ENCODE data around the gene F8. TPM values are rescaled to one million over a fixed set of nuclear protein-coding genes. Genes with fewer than 3 reads are reported as not detected.

The F8 gene
- total RNA-seq, 2 experiments from 2014 or later, result 7.5 to 8.9 TPM

GRCh38 chrX:155056471-155056870, 33.9 kb upstream of the F8 start:
- peak; percentile 11 for DNase-seq
- H3K36me3 Mint-ChIP-seq, result peaks cover 6% of the 10 kb centered on the region
- POLR2A ChIA-PET, result no interaction called here
- no peaks in the 10 kb centered on the region for H3K9me3 Mint-ChIP-seq
- H3K27ac Mint-ChIP-seq, result peak overlapping the region; percentile 60
- H3K4me3 Mint-ChIP-seq, result no peak overlapping the region
- CTCF ChIA-PET, result interaction anchor here (0.7 to 3.0 kb wide), 20 partner anchors 8 to 161 kb away, joined by 3 to 35 read pairs (median 4); partner anchors contain the start of gene FUNDC2
- no peaks in the 10 kb centered on the region for H3K27me3 Mint-ChIP-seq
- intact Hi-C loops (cut with micrococcal nuclease), result loop anchor here (2.0 kb wide), 1 partner anchor 14 kb away; the partner anchor contains the start of genes BRCC3, CMC4 and MTCP1
- H3K4me1 Mint-ChIP-seq (ENCODE audit: low read depth), result peaks cover 18% of the 10 kb centered on the region

DNA sequence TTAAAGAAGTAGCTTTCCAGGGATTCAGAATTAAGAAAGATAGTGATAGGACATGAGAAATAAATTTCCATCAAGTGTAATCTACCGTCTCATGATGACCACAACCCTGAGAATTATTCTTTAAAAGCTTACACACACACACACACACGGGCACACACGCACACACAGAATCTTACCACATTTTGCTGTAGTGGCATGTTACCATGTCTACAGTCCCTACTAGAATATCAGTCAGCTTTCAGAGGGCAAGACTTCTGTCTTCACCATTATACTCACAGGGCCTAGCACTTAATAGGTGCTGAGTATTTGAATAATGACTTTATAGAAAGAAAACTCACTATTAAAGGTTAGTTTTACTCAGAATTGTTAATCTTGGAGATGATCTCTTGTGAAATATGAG, 33.0 kb upstream of the F8 start:
- no peaks in the 10 kb centered on the region for H3K27me3 Mint-ChIP-seq
- H3K4me1 Mint-ChIP-seq (ENCODE audit: low read depth), result peaks cover 21% of the 10 kb centered on the region
- DNase-seq, result peak; percentile 27
- peaks cover 6% of the 10 kb centered on the region for H3K36me3 Mint-ChIP-seq
- no peaks in the 10 kb centered on the region for H3K9me3 Mint-ChIP-seq
- intact Hi-C loops (cut with micrococcal nuclease), result no loop called here
- CTCF ChIA-PET, result interaction anchor here (1.0 to 3.0 kb wide), 4 partner anchors 9 to 68 kb away, joined by 3 to 35 read pairs (median 8); no protein-coding TSS in a partner anchor
- peak overlapping the region; percentile 23 for H3K27ac Mint-ChIP-seq
- POLR2A ChIA-PET, result interaction anchor here (1.0 kb wide), 1 partner anchor 64 kb away, joined by 3 read pairs; no protein-coding TSS in a partner anchor
- no peak overlapping the region for H3K4me3 Mint-ChIP-seq

GRCh38 chrX:155054255-155054654, 31.7 kb upstream of the F8 start:
- peaks cover 22% of the 10 kb centered on the region for H3K4me1 Mint-ChIP-seq (ENCODE audit: low read depth)
- ChIA-PET CTCF (interaction anchor here (1.5 kb wide), 1 partner anchor 32 kb away, joined by 5 read pairs; no protein-coding TSS in a partner anchor), POLR2A (no interaction called here)
- H3K9me3 Mint-ChIP-seq, result no peaks in the 10 kb centered on the region
- intact Hi-C loops (cut with micrococcal nuclease), result no loop called here
- no peak for DNase-seq
- H3K4me3 Mint-ChIP-seq, result no peak overlapping the region
- H3K36me3 Mint-ChIP-seq, result peaks cover 4% of the 10 kb centered on the region
- no peak overlapping the region for H3K27ac Mint-ChIP-seq
- no peaks in the 10 kb centered on the region for H3K27me3 Mint-ChIP-seq

- ChIA-PET CTCF (no interaction called here), POLR2A (no interaction called here)
- H3K36me3 Mint-ChIP-seq, result peaks cover 4% of the 10 kb centered on the region
- no peak for DNase-seq
- no peak overlapping the region for H3K4me3 Mint-ChIP-seq
- H3K4me1 Mint-ChIP-seq (ENCODE audit: low read depth), result peaks cover 26% of the 10 kb centered on the region
- intact Hi-C loops (cut with micrococcal nuclease), result no loop called here
- H3K27me3 Mint-ChIP-seq, result no peaks in the 10 kb centered on the region
- no peak overlapping the region for H3K27ac Mint-ChIP-seq
- H3K9me3 Mint-ChIP-seq, result no peaks in the 10 kb centered on the region
These were observed 31.1 kb upstream of the F8 start for GRCh38 chrX:155053656-155054055.

- peaks cover 4% of the 10 kb centered on the region for H3K36me3 Mint-ChIP-seq
These were observed 30.4 kb upstream of the F8 start for GRCh38 chrX:155052738-155053498.

DNA sequence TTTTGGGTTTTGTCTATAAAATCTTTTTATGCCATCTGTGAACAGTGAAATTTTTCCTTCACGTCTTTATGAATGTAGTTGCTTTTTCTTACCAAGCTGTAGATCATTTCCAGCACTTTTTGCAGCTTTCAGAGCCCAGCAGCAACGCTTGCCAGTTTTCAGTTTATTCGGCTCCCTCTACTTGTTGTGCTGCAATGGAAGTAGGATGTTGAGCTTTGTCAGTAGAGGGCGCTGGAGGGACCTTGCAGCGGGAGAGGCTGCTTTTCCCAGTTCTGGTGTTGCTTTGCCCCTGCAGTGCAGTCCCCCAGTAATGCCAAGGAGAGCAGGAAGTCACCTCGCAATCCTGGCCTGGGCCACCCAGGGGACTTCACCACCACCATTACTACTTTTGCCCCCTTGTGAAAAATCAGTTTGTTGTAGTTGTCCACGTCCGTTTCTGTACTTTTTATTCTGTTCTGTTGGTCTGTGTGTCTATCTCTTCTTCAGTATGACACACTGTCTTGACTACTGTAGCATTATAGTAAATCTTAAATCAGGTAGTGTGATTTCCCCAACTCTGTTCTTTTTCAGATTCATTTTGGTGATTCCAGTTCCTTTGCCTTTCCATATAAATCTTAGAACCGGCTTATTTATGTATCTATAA, 26.6 kb upstream of the F8 start:
- intact Hi-C loops (cut with micrococcal nuclease), result no loop called here
- peaks cover 4% of the 10 kb centered on the region for H3K36me3 Mint-ChIP-seq
- no peaks in the 10 kb centered on the region for H3K9me3 Mint-ChIP-seq
- H3K27me3 Mint-ChIP-seq, result no peaks in the 10 kb centered on the region
- H3K4me3 Mint-ChIP-seq, result no peak overlapping the region
- H3K27ac Mint-ChIP-seq, result peak overlapping the region; percentile 33
- ChIA-PET POLR2A (no interaction called here), CTCF (interaction anchor here (0.6 to 1.6 kb wide), 8 partner anchors 8 to 148 kb away, joined by 3 to 11 read pairs (median 5); partner anchors contain the start of gene FUNDC2)
- peak; percentile 53 for DNase-seq
- H3K4me1 Mint-ChIP-seq (ENCODE audit: low read depth), result peaks cover 16% of the 10 kb centered on the region

More at GRCh38 chrX:155052738-155053498, 30.4 kb upstream of the F8 start:
- H3K4me1 Mint-ChIP-seq (ENCODE audit: low read depth), result peaks cover 30% of the 10 kb centered on the region
- intact Hi-C loops (cut with micrococcal nuclease), result no loop called here
- H3K9me3 Mint-ChIP-seq, result no peaks in the 10 kb centered on the region
- peak overlapping the region; percentile 62 for H3K27ac Mint-ChIP-seq
- H3K4me3 Mint-ChIP-seq, result no peak overlapping the region
- CTCF ChIA-PET, result no interaction called here
- no peaks in the 10 kb centered on the region for H3K27me3 Mint-ChIP-seq
- POLR2A ChIA-PET, result no interaction called here
- DNase-seq, result peak; percentile 12

DNA sequence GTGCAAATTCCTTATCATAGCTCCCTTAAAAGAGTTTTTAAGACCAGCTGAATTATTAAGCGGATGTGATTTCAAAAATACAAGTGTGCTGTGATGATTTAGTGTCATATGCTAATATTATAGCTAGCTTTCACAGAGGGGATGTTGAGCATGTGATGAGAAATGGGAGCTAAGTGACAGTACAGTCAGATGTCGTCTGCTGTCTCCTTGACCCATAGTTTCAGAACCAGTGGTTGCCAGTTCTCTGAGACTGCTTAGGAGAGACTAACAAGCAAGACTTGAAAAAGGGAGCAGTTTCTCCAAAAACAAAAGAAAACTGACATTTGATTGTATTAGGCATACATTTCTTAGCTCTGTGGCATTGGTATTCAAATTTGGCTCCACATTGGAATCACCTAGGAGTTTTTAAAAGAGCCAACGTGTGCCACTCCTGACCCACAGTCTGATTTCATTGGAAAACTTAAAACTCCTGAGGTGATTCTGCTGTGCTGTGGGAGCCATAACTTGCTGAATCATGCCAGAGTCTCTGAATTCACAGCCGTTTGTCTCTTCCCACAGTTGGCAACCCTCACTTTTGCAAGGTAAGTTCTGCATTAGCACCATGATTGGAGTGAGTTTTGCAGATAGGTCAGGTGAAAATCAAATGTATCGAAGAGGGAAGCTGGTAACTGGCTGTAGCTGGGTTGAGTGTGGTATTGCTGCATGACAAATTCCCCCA, 24.4 kb upstream of the F8 start:
- POLR2A ChIA-PET, result no interaction called here
- H3K36me3 Mint-ChIP-seq, result peaks cover 6% of the 10 kb centered on the region
- H3K27me3 Mint-ChIP-seq, result no peaks in the 10 kb centered on the region
- intact Hi-C loops (cut with micrococcal nuclease), result no loop called here
- H3K4me3 Mint-ChIP-seq, result no peak overlapping the region
- peaks cover 16% of the 10 kb centered on the region for H3K4me1 Mint-ChIP-seq (ENCODE audit: low read depth)
- CTCF ChIA-PET, result interaction anchor here (2.0 kb wide), 1 partner anchor 10 kb away, joined by 11 read pairs; no protein-coding TSS in a partner anchor
- H3K9me3 Mint-ChIP-seq, result no peaks in the 10 kb centered on the region
- no peak for DNase-seq
- H3K27ac Mint-ChIP-seq, result no peak overlapping the region

GRCh38 chrX:155046129-155046810, 23.7 kb upstream of the F8 start:
- no peak for DNase-seq
- no peaks in the 10 kb centered on the region for H3K27me3 Mint-ChIP-seq
- intact Hi-C loops (cut with micrococcal nuclease), result no loop called here
- H3K36me3 Mint-ChIP-seq, result peaks cover 4% of the 10 kb centered on the region
- no peaks in the 10 kb centered on the region for H3K9me3 Mint-ChIP-seq
- no peak overlapping the region for H3K27ac Mint-ChIP-seq
- CTCF ChIA-PET, result interaction anchor here (2.0 kb wide), 1 partner anchor 10 kb away, joined by 11 read pairs; no protein-coding TSS in a partner anchor
- no peak overlapping the region for H3K4me3 Mint-ChIP-seq
- POLR2A ChIA-PET, result no interaction called here
- peaks cover 16% of the 10 kb centered on the region for H3K4me1 Mint-ChIP-seq (ENCODE audit: low read depth)

DNA sequence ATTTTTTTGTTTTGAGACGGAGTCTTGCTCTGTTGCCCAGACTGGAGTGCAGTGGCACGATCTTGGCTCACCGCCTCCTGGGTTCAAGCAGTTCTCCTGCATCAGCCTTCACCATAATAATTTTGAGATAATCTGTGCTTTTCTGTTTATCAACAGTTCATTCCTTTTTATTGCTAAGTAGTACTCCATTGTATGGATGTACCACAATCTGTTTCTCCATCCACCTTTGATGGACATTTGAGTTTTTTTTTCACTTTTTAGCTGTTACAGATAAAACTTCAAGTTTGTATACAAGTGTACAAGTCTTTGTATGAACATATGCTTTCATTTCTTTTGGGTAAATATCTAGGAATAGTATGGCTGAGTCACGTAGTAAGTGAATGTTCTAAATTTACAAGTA, 13.2 kb upstream of the F8 start:
- CTCF ChIA-PET, result no interaction called here
- Mint-ChIP-seq H3K9me3 (peaks cover 5% of the 10 kb centered on the region), H3K27me3 (no peaks in the 10 kb centered on the region), H3K4me1 (ENCODE audit: low read depth) (peaks cover 9% of the 10 kb centered on the region), H3K36me3 (peaks cover 19% of the 10 kb centered on the region), H3K4me3 (no peak overlapping the region), H3K27ac (no peak overlapping the region)
- intact Hi-C loops (cut with micrococcal nuclease), result no loop called here
- DNase-seq, result no peak
- POLR2A ChIA-PET, result no interaction called here

- no peak overlapping the region for H3K4me3 Mint-ChIP-seq
- peaks cover 20% of the 10 kb centered on the region for H3K4me1 Mint-ChIP-seq (ENCODE audit: low read depth)
- ChIA-PET CTCF (no interaction called here), POLR2A (no interaction called here)
- H3K27me3 Mint-ChIP-seq, result no peaks in the 10 kb centered on the region
- intact Hi-C loops (cut with micrococcal nuclease), result no loop called here
- H3K36me3 Mint-ChIP-seq, result peaks cover 16% of the 10 kb centered on the region
- peaks cover 5% of the 10 kb centered on the region for H3K9me3 Mint-ChIP-seq
- no peak overlapping the region for H3K27ac Mint-ChIP-seq
- DNase-seq, result no peak
These were observed 9.1 kb upstream of the F8 start for GRCh38 chrX:155031657-155032056.

DNA sequence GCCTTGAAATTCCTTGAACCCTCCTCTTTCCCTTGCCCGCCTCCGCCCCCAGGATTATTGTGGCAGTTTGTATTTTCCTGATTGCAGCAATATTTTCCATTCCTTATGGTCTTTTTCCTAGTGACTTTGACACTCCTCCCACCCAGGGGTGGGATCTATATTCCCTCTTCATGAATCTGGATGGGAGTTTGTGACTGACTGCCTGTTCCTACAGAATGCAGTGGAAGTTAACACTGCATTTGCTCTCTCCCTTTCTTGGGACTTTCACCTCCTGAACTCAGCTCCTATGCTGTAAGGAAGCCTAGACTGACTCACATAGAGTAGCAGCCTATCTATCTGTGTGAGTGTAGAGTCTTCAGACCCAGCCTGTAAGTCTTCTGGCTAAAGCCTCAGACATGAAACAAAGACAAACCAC, 6.4 kb upstream of the F8 start:
- no peaks in the 10 kb centered on the region for H3K27me3 Mint-ChIP-seq
- ChIA-PET POLR2A (no interaction called here), CTCF (interaction anchor here (3.1 kb wide), 1 partner anchor 28 kb away, joined by 12 read pairs; no protein-coding TSS in a partner anchor)
- H3K36me3 Mint-ChIP-seq, result no peaks in the 10 kb centered on the region
- H3K9me3 Mint-ChIP-seq, result no peaks in the 10 kb centered on the region
- peaks cover 21% of the 10 kb centered on the region for H3K4me1 Mint-ChIP-seq (ENCODE audit: low read depth)
- H3K4me3 Mint-ChIP-seq, result peak overlapping the region; percentile 43
- DNase-seq, result no peak
- intact Hi-C loops (cut with micrococcal nuclease), result no loop called here
- H3K27ac Mint-ChIP-seq, result peak overlapping the region; percentile 53

All from activated CD4-positive, alpha-beta memory T cell treated with anti-CD3 and anti-CD28 coated beads for 36 hours (primary cell).